NCI-H1417 treated with DMSO at 0.1 percent for 48 hours (cell line): ENCODE measurements around the gene VEGFA.
"Not testable (repeated sequence)": the region's sequence is repeated elsewhere in the genome, so short reads cannot be mapped to it uniquely, and the experiment has no call there.

Experiments
- DNase-seq: peaks from one replicate; lab custom pipeline; 2025; lab: John Stamatoyannopoulos, UW

VEGFA gene

DNA sequence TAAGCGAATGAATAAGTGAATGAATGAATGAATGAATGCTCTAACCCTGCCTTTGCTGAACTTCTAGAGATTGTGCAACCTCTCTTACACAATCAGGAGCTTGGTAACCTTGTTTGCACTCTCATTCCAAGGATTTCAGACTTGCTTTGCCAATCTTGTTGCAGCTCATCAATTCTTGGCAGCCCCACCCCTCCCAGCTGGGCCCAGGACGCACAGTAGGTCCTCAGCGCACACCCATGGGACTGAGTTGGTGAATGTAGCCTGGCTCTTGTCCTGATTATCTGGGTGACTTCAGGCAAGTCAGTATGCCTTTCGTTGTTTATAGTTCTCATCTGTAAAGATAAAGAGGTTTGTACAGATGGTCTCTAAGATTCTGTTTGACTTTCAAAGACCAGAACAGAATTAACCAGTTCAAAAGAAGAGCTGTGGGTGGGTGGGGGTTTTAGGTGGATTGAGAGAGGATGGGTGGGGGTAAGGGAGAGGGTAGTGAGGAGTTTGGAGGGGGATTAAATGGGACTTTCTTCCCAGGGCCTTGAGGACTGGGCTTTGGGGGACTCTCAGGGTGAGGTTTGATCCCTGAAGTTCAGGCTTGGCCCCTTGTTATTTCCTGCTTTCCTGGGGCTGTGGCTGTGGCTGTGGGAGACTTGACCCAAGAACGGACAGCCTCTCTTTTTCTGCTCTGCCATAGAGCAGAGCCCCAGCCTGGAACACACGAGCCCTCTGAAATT is 33.2 kb downstream of the VEGFA start:
- no peak for DNase-seq

DNA sequence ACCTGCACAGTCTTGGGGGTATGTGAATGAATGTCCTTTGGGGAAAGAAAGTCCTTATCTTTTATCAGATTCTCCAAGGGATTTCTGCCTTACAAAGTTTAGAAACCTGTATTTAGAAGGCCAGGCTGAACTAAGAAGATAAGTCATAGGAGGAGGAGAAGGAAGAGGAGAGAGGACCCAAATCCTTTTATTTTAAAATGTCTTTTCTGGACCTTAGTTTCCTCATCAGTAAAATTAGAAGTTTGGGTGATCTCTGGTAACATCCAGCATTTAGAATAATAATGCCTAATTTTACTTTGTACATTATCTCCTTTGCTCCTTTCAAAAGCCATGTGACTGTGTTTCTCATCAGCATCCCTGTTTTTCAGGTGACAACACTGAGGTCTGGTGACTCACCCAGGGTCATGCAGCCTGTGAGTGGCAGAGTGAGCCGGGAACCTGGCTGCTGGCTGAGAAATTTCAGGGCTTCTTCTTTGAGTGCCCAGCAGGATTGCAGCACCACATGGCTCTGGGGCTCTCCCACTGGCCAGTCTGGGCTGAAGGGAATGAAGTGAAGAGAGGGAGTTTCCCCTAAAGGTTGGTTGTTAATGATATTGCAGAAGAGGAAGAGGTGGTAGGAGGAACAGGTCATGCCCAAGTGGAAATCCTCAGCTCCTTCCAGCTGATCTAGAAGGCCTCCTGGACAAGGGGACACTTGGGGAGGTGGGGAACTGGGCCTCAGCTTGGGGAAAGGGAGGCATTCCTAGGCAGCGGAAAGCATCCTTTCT is 34.0 kb downstream of the VEGFA start:
- DNase-seq = no peak

DNA sequence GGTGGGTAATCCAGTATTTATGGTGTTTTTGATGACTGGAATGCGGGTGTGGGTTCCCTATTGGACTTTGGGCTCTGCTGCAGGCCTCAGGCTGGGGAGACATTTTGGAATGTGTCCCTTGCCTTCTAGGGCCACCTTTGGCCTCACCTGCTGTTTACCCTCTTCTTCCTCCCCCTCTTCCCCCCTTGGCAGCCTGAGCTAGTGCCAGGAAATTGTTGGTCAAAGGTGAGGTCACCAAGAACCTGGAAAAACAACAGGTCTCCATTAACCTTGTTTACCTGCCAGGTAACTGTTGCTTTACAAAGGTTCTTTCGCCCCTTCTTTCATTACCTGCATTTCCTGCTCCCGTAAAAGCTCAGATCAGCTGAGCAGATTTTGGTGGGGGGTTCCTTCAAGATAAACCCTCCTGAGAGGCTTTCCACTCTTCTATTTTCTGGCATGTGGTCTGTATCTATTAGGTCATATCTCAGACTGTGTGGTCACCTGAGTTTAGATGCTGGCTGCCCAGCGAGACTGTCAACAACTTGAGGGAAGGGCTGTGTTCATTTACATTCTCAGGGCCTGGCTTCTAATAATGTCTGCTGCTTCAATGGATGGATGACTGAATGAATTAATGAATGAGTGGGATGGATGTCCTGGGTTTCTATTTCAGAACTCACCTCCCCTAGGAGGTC is 34.7 kb downstream of the VEGFA start:
- DNase-seq = no peak

DNA sequence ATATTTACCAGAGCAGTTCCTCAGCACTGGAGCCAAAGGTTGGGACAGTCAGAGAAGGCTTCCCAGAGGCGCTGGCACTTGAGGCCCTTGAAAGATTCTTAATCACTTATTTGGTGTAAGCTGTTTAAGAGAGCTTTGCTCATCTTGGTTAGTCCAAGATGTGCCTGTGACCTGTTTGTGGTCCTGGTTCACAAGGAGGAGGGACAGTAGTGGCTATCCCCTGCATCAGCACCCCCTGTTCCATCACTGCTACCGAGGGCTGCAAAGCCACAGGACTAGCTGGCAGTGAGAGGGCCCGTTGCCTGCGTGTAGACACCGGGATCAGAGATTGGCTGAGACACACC is 35.7 kb downstream of the VEGFA start:
- no peak for DNase-seq

DNA sequence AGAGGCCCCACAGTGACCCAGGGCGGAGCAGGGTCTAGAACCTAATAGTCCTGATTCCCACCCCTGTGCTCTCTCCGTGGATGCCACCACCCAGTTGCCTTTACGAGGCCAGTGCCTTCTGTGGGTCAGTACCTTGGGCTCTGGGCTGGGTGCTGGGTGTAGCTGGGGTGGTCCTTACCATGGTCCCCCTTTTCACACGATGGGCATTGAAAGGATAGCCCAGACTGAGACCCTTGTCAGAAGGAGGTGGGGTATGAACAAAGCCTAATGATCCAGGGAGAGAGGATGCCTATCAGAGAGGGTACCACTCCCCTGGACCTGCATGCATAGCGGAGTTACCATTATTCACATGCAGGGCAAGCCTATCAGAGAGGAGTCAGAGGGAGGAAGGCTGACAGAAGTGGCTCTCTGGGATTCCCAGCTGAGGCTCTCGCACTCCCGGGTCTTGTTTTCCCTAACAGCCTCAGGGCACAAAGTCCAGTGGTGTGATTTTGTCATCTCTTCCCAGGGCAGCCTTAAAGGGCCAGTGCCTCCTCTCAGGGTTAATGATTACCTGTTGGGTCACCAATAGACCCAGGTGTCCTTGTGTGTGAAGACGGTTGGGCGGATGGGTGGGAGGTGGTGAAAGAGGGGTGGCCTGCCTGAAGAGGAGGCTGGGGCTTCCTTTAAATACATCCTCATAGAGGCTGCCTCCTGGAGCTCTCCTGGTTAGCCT is 36.2 kb downstream of the VEGFA start:
- no peak for DNase-seq

DNA sequence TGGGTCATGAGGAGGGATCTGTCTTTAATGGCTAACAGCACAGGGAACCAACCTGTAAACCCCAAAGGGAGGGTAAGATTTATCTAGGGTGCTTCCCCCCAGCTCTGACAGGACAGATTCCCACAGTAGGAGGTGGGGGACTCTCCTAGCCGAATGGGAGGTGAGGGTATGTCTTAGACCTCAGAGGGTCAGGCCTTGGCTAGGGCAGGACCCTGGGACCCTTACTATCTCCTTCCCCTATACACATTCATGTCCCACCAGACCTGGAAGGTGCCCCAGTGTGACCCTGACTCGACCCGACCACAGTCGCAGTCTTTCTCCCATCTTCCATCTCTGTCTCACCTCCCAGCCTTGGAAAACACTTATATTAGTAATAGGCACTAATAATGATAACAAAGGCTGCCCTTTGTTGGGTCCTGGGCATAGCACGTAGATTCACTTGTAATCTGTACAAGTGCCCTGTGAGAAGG is 36.8 kb downstream of the VEGFA start:
- DNase-seq = no peak

DNA sequence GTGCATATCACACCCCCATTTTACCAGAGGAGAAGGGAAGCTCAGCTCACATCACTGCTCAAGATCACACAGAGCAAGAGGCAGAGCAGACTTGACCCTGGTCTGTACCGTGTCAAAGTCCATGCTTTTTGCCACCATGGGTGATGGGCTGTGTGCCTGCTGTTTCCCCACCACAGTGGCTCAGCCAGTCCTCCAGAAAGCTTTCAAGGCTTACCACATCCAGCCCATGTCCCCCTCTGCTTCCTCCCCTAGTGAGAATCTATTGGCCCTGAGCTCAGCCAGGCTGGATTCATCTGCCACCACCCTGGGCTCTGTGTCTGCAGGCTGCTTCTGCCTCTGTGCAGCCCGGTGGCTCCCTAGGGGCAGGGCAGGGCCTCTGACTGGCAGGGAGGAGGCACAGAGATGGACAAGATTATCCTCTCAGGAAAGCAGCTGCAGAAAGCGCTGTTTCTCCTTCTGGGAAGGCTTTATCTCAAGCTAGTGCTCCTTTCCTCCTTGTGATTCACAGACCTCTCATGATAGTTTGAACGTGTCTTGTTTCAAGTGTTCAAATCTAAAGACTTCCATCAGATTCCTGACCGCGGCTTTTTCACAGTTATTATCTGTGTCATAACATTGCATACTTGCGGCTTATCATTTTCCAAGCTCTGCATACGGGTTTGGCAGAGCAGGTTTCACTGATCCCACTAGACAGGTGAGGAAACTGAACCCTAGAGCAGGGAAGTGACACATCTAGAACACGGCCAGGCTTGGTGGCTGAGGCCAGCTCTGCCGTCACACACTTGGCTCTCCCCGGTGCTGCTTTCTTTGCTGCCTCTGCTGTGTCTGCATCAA is 37.4 kb downstream of the VEGFA start:
- no peak for DNase-seq

DNA sequence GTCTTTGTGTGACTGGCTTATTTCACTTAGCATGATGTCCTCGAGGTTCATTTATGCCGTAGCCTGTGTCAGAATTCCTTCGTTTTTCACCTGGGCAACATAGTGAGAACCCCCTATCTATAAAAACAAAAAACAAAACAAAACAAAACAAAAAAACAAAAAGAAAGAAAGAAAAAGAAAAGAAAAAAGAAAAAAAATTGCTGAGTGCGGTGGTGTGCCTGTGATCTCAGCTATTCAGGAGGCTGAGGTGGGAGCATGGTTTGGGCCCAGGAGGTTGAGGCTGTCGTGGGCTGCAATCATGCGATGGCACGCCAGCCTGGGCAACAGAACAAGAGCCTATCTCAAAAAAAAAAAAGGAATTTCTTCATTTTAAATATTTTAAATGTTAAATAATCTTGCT is 38.4 kb downstream of the VEGFA start:
- no peak for DNase-seq

DNA sequence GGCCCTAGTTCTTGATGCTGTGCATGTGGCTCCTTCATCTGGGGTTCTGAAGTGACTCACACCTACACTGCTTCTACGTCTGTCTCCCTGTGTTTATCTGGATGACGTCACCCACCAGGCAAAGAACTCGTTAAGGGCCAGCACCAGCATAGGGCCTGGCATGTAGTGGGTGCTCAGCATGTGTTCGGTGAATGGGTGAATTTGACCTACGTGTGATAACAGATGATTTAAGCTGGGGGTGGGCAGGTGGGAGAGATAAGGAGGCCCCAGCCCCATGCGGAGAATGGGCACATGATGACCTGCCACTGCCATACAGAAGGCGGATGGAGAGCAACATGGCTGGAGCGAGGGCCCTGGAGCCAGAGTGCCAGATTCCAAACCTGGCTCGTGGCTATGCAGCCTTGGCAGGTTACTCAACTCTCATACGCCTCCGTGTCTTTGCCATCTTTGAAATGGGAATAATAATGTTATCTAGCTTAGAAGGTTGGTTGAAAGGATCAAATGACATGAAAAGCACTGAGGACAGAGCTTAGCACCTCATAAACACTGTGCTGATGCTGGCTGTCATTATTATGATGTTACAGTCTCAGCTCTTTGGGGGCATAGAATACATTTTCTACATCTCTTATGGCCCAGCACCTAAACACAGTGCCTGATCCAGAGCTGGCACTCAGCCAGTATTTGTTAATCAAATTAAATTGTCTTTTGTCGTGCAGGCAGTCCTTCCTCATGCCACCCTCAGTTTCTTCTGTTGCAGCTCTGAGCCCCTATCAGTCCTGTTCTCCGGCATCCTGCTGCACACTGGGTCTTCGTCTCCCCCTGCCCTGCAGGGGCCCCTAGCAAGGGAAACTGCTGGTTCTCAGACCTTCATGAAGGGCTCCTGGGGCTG is 39.6 kb downstream of the VEGFA start:
- no peak for DNase-seq

DNA sequence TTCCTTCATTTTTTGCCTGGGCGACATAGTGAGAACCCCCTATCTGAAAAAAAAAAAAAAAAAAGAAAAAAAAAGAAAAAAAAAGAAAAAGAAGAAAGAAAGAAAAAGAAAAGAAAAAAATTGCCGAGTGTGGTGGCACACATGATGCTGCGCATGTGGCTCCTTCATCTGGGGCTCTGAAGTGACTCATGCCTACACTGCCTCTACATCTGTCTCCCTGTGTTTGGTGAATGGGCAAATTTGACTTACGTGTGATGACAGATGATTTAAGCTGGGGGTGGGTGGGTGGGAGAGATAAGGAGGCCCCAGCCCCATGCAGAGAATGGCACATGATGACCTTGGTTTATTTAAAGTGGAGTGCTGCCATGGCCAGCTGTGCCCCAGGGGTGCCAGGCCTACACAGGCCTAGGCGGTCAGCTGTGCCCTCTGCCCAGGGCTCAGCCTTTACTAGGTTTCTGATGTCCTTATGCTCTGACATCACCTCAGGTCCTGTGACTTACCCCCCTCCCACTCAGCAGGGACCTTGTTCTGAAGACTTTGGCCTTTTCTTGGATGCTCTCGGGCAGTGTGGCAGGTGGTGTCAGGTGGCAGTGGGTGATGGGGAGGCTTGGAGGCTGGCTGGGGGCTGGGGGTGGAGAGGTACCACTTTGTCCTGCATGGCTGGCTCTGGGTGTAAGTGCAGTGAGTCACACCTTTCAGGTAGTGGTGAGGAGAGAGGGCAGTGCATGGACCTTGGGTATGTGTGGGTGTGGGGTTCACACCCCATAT is 41.1 kb downstream of the VEGFA start:
- no peak for DNase-seq

DNA sequence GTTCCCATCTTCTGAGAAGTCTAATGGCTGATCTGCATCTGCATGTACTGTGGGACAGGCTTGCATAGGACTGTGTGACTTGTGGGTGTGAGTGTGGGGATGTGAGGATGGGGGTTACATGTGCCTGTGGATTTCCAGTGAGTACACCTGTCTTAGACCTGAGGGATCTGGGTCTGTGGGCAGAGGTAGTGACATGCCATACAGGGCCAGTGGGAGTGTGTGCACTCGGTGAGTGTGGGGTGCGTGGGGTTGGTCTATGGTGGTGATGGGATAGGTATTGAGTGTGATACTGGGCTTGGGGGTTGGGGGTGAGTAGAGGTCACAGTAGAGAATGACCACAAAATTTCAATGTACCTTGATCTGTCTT is 41.7 kb downstream of the VEGFA start:
- no peak for DNase-seq

DNA sequence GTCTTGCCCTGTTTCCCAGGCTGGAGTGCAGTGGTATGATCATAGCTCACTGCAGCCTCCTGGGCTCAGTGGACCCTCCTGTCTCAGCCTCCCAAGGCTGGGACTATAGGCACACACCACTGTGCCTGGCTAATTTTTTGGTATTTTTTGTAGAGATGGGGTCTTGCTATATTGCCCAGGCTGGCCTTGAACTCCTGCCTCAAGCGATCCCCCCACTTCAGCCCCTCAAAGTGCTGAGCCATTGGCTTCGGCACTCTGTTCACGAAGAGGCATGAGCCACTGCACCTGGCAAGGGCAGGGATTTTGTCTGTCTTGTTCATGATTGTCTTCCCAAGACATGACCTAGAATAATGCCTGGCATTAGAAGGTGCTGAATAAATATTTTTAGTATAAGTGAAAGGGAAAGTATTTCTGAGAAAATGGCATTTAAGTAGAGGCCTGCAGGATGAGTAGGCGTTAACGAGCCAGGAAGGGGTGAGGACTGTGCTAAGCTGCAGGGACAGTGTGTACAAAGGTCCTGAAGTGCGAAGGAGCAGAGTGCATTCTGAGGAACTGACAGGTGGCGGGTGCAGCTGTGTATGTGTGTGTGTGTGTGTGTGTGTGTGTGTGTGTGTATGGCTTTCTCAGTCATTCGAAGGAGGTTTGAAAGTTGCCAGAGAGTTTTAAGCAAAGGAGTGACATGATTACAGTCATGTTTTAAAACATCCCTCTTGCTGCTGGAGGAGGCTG is 43.0 kb downstream of the VEGFA start:
- DNase-seq = no peak

DNA sequence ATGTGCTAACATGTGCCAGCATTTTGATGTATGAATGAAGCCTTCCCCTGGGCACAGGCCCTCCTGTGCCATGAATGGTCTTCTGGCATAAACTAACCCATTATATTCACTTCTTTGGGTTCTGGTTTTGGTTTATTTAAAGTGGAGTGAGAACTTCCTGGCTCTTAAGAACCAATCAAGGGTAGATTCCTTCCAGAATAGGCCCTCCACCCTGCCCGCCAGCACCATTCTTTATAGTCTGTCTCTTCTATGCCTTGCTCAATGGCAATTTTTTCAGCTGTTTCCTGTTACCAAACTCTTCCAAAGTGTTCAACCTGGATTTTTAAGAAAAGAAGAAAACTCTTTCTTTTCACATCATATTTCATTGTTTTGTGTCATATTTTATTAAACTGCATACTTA is 44.1 kb downstream of the VEGFA start:
- no peak for DNase-seq

DNA sequence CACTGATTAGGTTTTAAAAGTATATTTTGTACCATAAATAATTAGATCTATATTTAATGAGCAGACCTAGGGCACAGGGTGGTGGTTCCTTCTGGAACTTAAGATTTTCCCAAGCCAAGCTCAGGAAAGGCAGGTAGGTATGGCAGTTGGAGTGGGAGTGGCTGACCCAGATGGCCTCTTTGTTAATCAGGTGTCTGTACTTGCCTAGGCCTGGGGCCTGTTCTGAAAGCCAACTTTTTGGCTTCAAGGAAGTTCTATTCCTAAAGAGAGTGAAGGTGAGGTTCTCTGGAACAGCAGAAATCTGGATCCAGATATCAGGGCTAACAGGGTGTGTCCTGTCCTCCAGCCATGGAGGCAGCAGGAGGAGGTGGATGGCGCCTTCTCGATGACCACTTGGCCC is 44.9 kb downstream of the VEGFA start:
- DNase-seq = no peak

DNA sequence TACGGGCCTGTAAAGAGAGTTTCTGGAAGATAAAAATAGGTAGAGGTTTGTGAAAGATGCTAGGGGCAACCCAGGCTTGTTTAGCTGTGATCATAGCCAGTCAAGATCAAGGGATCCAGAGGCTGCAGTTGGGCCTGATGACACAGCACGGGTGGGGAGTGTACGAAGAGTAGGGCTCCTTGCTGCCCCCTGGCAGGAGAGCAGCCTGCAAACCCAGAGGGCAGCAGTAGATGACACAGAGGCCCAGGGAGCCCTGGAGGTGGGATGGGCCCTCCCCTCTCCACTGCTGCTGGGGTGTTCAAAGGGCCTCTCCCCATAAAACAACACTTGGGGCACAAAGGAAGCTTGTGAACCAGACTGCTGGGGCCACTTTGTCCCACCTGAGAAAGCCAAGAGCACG is 47.2 kb downstream of the VEGFA start:
- DNase-seq = no peak

DNA sequence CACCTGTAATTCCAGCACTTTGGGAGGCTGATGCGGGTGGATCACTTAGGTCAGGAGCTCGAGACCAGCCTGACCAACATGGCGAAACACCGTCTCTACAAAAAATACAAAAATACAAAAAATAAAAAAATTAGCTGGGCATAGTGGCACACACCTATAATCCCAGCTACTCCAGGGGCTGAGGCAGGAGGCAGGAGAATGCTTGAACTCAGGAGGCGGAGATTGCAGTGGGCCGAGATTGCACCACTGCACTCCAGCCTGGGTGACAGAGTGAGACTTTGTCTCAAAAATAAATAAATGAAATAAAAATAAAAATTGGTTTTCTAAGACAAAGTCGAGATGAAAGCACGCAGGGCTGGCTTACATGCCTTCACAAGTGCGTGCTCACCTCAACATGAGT is 49.0 kb downstream of the VEGFA start:
- DNase-seq = not testable (repeated sequence)

DNA sequence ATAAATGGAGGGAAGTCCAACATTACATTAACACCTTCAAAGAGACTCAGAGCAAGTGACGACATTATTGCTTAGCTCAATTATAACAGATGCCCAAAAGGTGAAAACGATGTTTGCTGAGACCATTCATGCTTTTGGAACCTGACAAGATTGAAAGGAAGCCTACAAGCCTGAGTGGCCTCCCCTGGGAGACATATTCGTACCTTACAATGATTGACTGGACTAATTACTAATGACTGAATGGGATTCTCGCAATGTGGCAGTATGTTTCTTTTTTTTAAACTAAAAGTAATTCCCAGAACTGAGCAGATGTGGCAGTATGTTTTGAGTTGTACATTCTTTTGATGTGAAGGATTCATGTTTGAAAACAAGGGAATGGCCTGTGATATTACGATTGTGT is 49.9 kb downstream of the VEGFA start:
- no peak for DNase-seq

DNA sequence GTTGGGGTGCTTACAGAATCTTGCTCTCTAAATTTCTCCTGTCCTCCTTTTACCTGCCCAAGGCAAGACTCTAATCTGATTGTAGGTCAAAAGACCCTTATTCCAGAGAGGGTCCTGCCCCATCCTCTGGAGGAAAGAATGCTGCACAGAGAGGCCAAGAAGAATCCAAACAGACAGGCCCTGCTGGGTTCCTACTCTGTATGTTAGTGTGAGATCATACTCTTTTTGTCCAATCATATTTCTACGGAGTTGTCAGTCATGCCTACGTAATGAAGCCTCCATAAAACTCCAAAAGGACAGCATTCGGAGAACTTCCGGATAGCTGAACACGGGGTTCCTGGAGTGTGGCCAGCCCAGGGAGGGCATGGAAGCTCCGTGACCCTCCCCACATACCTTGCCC is 50.5 kb downstream of the VEGFA start:
- DNase-seq = no peak
